Suprapubic skin (tissue), 3 donors: Measurements from ENCODE around the gene CLEC7A.

Experiments
- CTCF ChIP-seq, 2 donors: fragments of 200-600 bp in 1 of 2; fragments of 450-650 bp in 1 of 2; sonication (generic) in 1 of 2; IDR thresholded peaks; one replicate each; pipeline ENCODE4 v1.5.1; 2016 to 2019; ENCODE audit warnings: antibody characterized with exemption in 2 of 2, mild to moderate bottlenecking in 1 of 2, moderate library complexity in 1 of 2
- POLR2A ChIP-seq, 2 donors: fragments of 450-650 bp; IDR thresholded peaks; one replicate each; pipeline ENCODE4 v1.6.1; 2017; ENCODE audit warnings: antibody characterized with exemption in 2 of 2, mild to moderate bottlenecking in 2 of 2, moderate library complexity in 2 of 2

GRCh38 chr12:10165421-10165820, 35.4 kb upstream of the CLEC7A start:
- TF ChIP-seq POLR2A (IDR thresholded peaks at IDR 0.05) (no peak), CTCF (IDR thresholded peaks at IDR 0.05) (no peak)
